GM12878 (cell line): Measurements from ENCODE around the gene AP2B1. TPM values are rescaled to one million over a fixed set of nuclear protein-coding genes. Genes with fewer than 3 reads are reported as not detected.

Experiments
- ATAC-seq: fragments of 200-7000 bp; cut with Tn5 transposase; 3 replicates; pipeline ENCODE4 v1.9.1; 2020; ENCODE audit warnings: mild to moderate bottlenecking, moderate library complexity
- BruUV-seq: library from RNA; stranded (reverse); fragments of 400-500 nt; replicated peaks from 2 replicates; lab custom pipeline; 2021; lab: Mats Ljungman, UMichigan
- CTCF ChIA-PET: fragments of 300-600 bp; sonication (Branson Sonifier 250); formaldehyde crosslinking; extraction: SDS; loops from one replicate; lab custom pipeline; 2021; ENCODE audit warnings: inconsistent platforms; lab: Yijun Ruan, JAX
- POLR2A ChIA-PET: fragments of 350-600 bp; formaldehyde crosslinking; extraction: SDS; loops from one replicate; lab custom pipeline; 2021; ENCODE audit warnings: inconsistent platforms; lab: Charles Lee
- RAD21 ChIA-PET: fragments of 300-600 bp; sonication (Branson Sonifier 250); formaldehyde crosslinking; loops from one replicate; lab custom pipeline; 2023; ENCODE audit warnings: antibody characterized with exemption; ENCODE audit not compliant: unreplicated experiment; lab: Charles Lee
- SMC1A ChIA-PET: fragments of 300-600 bp; sonication (Branson Sonifier 250); formaldehyde crosslinking; loops from one replicate; lab custom pipeline; 2023; ENCODE audit not compliant: unreplicated experiment, uncharacterized antibody; lab: Charles Lee
- DNase-seq: peaks from one replicate; pipeline ENCODE4 v3.0.0-alpha.2; 2011; ENCODE audit warnings: low read depth, low spot score
- FAIRE-seq: peaks from 3 replicates; lab custom pipeline; 2011; peaks lifted over from hg19 to GRCh38; lab: Jason Lieb, UNC
- H2AFZ ChIP-seq: 2 replicates; pipeline ENCODE4 v1.6.0; 2011; ENCODE audit warnings: low read depth, low read length, control low read depth; ENCODE audit not compliant: control insufficient read depth
- H3K27ac ChIP-seq: 2 replicates; pipeline ENCODE4 v1.5.1; 2011; ENCODE audit warnings: control low read depth; ENCODE audit not compliant: control insufficient read depth, insufficient read depth
- H3K27me3 ChIP-seq, 2 experiments: replicated peaks in 1 of 2; 2 replicates each; pipeline versions ENCODE4 v1.6.0 to v1.6.1; 2011; ENCODE audit warnings: low read length in 1 of 2; ENCODE audit not compliant: control insufficient read depth in 2 of 2, insufficient read depth in 2 of 2
- H3K36me3 ChIP-seq, 2 experiments: 2 replicates each; pipeline ENCODE4 v1.5.1; 2011; ENCODE audit warnings: low read length in 1 of 2; ENCODE audit not compliant: control insufficient read depth in 2 of 2, insufficient read depth in 2 of 2
- H3K4me1 ChIP-seq: 2 replicates; pipeline ENCODE4 v1.6.1; 2011; ENCODE audit warnings: mild to moderate bottlenecking, low read length, moderate library complexity, mixed read lengths; ENCODE audit not compliant: control insufficient read depth, insufficient read depth
- H3K4me2 ChIP-seq: 2 replicates; pipeline ENCODE4 v1.6.0; 2011; ENCODE audit warnings: control low read depth; ENCODE audit not compliant: control insufficient read depth, insufficient read depth
- H3K4me3 ChIP-seq: fragments of 200-600 bp; sonication (generic); 2 replicates; pipeline ENCODE4 v1.5.1; 2016
- H3K79me2 ChIP-seq: 2 replicates; pipeline ENCODE4 v1.6.0; 2011; ENCODE audit warnings: low read length; ENCODE audit not compliant: control insufficient read depth, insufficient read depth
- H3K9ac ChIP-seq: 2 replicates; pipeline ENCODE4 v1.8.0; 2011; ENCODE audit warnings: low read length, control low read depth, mixed read lengths; ENCODE audit not compliant: control insufficient read depth, insufficient read depth
- H3K9me3 ChIP-seq: replicated peaks from 3 replicates; pipeline ENCODE4 v1.5.1; 2011; ENCODE audit warnings: mild to moderate bottlenecking, low read length; ENCODE audit not compliant: control insufficient read depth, insufficient read depth
- H4K20me1 ChIP-seq: 2 replicates; pipeline ENCODE4 v1.6.0; 2011; ENCODE audit not compliant: control insufficient read depth, insufficient read depth
- CHD1 ChIP-seq: IDR thresholded peaks from 2 replicates; pipeline ENCODE4 v1.6.1; 2012; ENCODE audit warnings: low read depth, low read length, improper control_type of control experiment
- CREB1 ChIP-seq: IDR thresholded peaks from 2 replicates; pipeline ENCODE4 v1.6.1; 2012; ENCODE audit warnings: low read depth, mild to moderate bottlenecking, inconsistent platforms
- CTCF ChIP-seq, 3 experiments: IDR thresholded peaks in 2 of 3; conservative IDR thresholded peaks in 1 of 3; 2 replicates each; pipeline ENCODE4 v1.5.1; 2011; ENCODE audit warnings: low read depth in 3 of 3, low read length in 3 of 3, mild to moderate bottlenecking in 3 of 3, control low read depth in 2 of 3, moderate library complexity in 2 of 3, inconsistent platforms in 1 of 3, mixed read lengths in 1 of 3; ENCODE audit not compliant: control insufficient read depth in 2 of 3, insufficient read depth in 1 of 3; ENCODE audit errors: extremely low read depth in 1 of 3
- FOS ChIP-seq: IDR thresholded peaks from 3 replicates; pipeline ENCODE4 v1.6.1; 2011; ENCODE audit warnings: borderline replicate concordance; ENCODE audit not compliant: insufficient read length; ENCODE audit errors: extremely low read depth
- FOXM1 ChIP-seq: IDR thresholded peaks from 2 replicates; pipeline ENCODE4 v1.6.1; 2012; ENCODE audit warnings: low read depth, mild to moderate bottlenecking, inconsistent platforms, low read length, moderate library complexity
- JUNB ChIP-seq: IDR thresholded peaks from 2 replicates; pipeline ENCODE4 v1.6.1; 2016; ENCODE audit warnings: antibody characterized with exemption, mild to moderate bottlenecking
- NBN ChIP-seq: fragments of 450-650 bp; IDR thresholded peaks from 2 replicates; pipeline ENCODE4 v1.6.1; 2016
- RAD21 ChIP-seq: IDR thresholded peaks from 2 replicates; pipeline ENCODE4 v1.6.1; 2011; ENCODE audit warnings: mild to moderate bottlenecking, low read depth, low read length, moderate library complexity; ENCODE audit not compliant: insufficient read depth
- RELA ChIP-seq: fragments of 450-650 bp; IDR thresholded peaks from 2 replicates; pipeline ENCODE4 v1.8.0; 2014; ENCODE audit warnings: borderline replicate concordance; ENCODE audit not compliant: partially characterized antibody
- SMC3 ChIP-seq: IDR thresholded peaks from 2 replicates; pipeline ENCODE4 v1.6.1; 2011; ENCODE audit warnings: low read length, improper control_type of control experiment, borderline replicate concordance
- TAF1 ChIP-seq: IDR thresholded peaks from 2 replicates; pipeline ENCODE4 v1.6.1; 2011; ENCODE audit warnings: mild to moderate bottlenecking, low read depth, low read length, borderline replicate concordance
- TBL1XR1 ChIP-seq: IDR thresholded peaks from 2 replicates; pipeline ENCODE4 v1.6.1; 2012; ENCODE audit warnings: low read depth, low read length, improper control_type of control experiment
- USF2 ChIP-seq: IDR thresholded peaks from 2 replicates; pipeline ENCODE4 v1.6.1; 2011; ENCODE audit warnings: low read depth, low read length, improper control_type of control experiment, borderline replicate concordance
- WRNIP1 ChIP-seq: IDR thresholded peaks from 2 replicates; pipeline ENCODE4 v1.6.1; 2011; ENCODE audit warnings: low read depth, low read length, improper control_type of control experiment, borderline replicate concordance
- WGBS: methylation state at CpG from one replicate; pipeline ENCODE4 v1.1.6; 2016; ENCODE audit warnings: low lambda C conversion rate; ENCODE audit not compliant: insufficient replicate concordance, insufficient coverage; ENCODE audit errors: missing lambda C conversion rate; 5-methylcytosine and 5-hydroxymethylcytosine counted together
- in situ Hi-C: fragments of 300-500 bp; cut with MboI; formaldehyde crosslinking; loops from 9 replicates; pipeline ENCODE4 v1.14.3; 2018; ENCODE audit warnings: mixed read lengths
- intact Hi-C: fragments of 100-400 bp; cut with micrococcal nuclease; formaldehyde crosslinking; loops from one replicate; pipeline ENCODE4 v1.14.2; 2022; ENCODE audit not compliant: unreplicated experiment
- polyA plus RNA-seq, 11 experiments: library from polyadenylated mRNA; depleted of rRNA in 4 of 11; unstranded in 6 of 11; stranded (reverse) in 5 of 11; fragments of >200 nt; fragmentation: Nextera tagmentation in 4 of 11; fragmentation: Illumina TruSeq in 1 of 11; extraction: Ambion mirVana in 4 of 11; extraction: Trizol in 1 of 11; gene quantifications; 1 replicate in 1 of 11; 2 replicates in 10 of 11; pipeline versions ENCODE4 v1.2.1 to v1.2.3, GENCODE V29; 2011 to 2016; ENCODE audit warnings: inconsistent platforms in 2 of 11, missing spikeins in 2 of 11, low read depth in 1 of 11
- total RNA-seq, 4 experiments: library from RNA; depleted of rRNA in 3 of 4; stranded (reverse); fragments of >200 nt in 3 of 4; fragmentation: Illumina TruSeq in 1 of 4; extraction: Trizol in 1 of 4; gene quantifications; 2 replicates each; pipeline versions ENCODE4 v1.2.1 to v1.2.3, GENCODE V29; 2013 to 2021

Gene AP2B1
- total and polyA plus RNA-seq, 10 of the 15 experiments (the other 5 are each of a cell fraction or from before 2014, with no cell fraction given), result 18.6 to 112 (median 53.9) TPM

- ATAC-seq, result peak; percentile 68
- 2% methylated on average over 5 of the region's 5 CpGs for WGBS
- no peaks in the 10 kb centered on the region for H4K20me1 ChIP-seq
- RAD21 ChIA-PET, result interaction anchor here (0.6 to 1.4 kb wide), 4 partner anchors 10 to 937 kb away, joined by 3 to 5 read pairs (median 4); no protein-coding TSS in a partner anchor
- CTCF ChIA-PET, result interaction anchor here (0.6 to 2.8 kb wide), 4 partner anchors 53 to 242 kb away, joined by 3 to 14 read pairs (median 6); no protein-coding TSS in a partner anchor
- no peaks in the 10 kb centered on the region for H3K79me2 ChIP-seq
- FAIRE-seq, result no peak
- in situ Hi-C loops, result loop anchor here (5.0 kb wide), 1 partner anchor 47 kb away; no protein-coding TSS in a partner anchor
- POLR2A ChIA-PET, result interaction anchor here (0.6 to 1.5 kb wide), 3 partner anchors 13 to 116 kb away, joined by 3 to 6 read pairs (median 3); no protein-coding TSS in a partner anchor
- no peak overlapping the region for H3K4me3 ChIP-seq
- no peak overlapping the region for H3K4me2 ChIP-seq
- no peaks in the 10 kb centered on the region for H3K9me3 ChIP-seq
- H3K36me3 ChIP-seq, result no peaks in the 10 kb centered on the region; a peak in 1 of 4 replicates
- BruUV-seq, result no TSS peak
- SMC1A ChIA-PET, result interaction anchor here (1.0 kb wide), 1 partner anchor 13 kb away, joined by 3 read pairs; no protein-coding TSS in a partner anchor
- H3K27me3 ChIP-seq, result no peaks in the 10 kb centered on the region
- no peaks in the 10 kb centered on the region for H3K4me1 ChIP-seq
- no peak for TF ChIP-seq FOS
- no peak for TF ChIP-seq TAF1
- no peak for TF ChIP-seq RELA
- TF ChIP-seq CREB1, result 0 out of 2 replicates have a peak, but pooled peaks have one; percentile 12
- no peak for TF ChIP-seq CHD1
- TF ChIP-seq, all 136 proteins: peak for 1
- Histone ChIP-seq H2AFZ (no peak overlapping the region), H3K27ac (no peak overlapping the region), H3K9ac (no peak overlapping the region)
- DNase-seq, result no peak
- intact Hi-C loops, result loop anchor here (5.0 kb wide), 1 partner anchor 193 kb away; no protein-coding TSS in a partner anchor
These were observed 32.5 kb upstream of the AP2B1 start for GRCh38 chr17:35554668-35555067.

- Histone ChIP-seq H3K79me2 (no peaks in the 10 kb centered on the region), H3K9me3 (no peaks in the 10 kb centered on the region), H4K20me1 (no peaks in the 10 kb centered on the region), H3K4me1 (no peaks in the 10 kb centered on the region), H3K27me3 (no peaks in the 10 kb centered on the region), H2AFZ (no peak overlapping the region), H3K4me3 (no peak overlapping the region), H3K4me2 (no peak overlapping the region), H3K9ac (no peak overlapping the region), H3K27ac (no peak overlapping the region), H3K36me3 (no peaks in the 10 kb centered on the region; a peak in 1 of 4 replicates)
- ChIA-PET CTCF (interaction anchor here (0.6 to 2.8 kb wide), 6 partner anchors 10 to 208 kb away, joined by 3 to 14 read pairs (median 3); partner anchors contain the start of gene PEX12), SMC1A (no interaction called here), RAD21 (interaction anchor here (0.6 to 1.3 kb wide), 3 partner anchors 22 to 265 kb away, joined by 3 read pairs; no protein-coding TSS in a partner anchor), POLR2A (no interaction called here)
- TF ChIP-seq RAD21, result peak; percentile 44; the same call in 1 of the 2 replicates
- TF ChIP-seq USF2, result no peak
- TF ChIP-seq WRNIP1, result no peak
- no peak for TF ChIP-seq TBL1XR1
- peak; percentile 7; the same call in 1 of the 2 replicates for TF ChIP-seq SMC3
- TF ChIP-seq CTCF (IDR thresholded peaks at IDR 0.05 in 2 of 3, conservative IDR thresholded peaks at IDR 0.05 in 1 of 3; ENCODE audit: control insufficient read depth in 2 of 3, extremely low read depth in 1 of 3, insufficient read depth in 1 of 3, low read depth in 3 of 3, low read length in 3 of 3), result peak; percentile 22 to 36 (median 25); a peak in 4 of 6 replicates
- TF ChIP-seq NBN, result no peak
- TF ChIP-seq JUNB, result no peak
- TF ChIP-seq FOXM1, result no peak
- no TSS peak for BruUV-seq
- intact Hi-C loops (loop anchor here (5.0 kb wide), 1 partner anchor 192 kb away; no protein-coding TSS in a partner anchor), in situ Hi-C loops (loop anchor here (5.0 kb wide), 1 partner anchor 48 kb away; no protein-coding TSS in a partner anchor)
- whole genome bisulfite sequencing, result 69% methylated on average over 5 of the region's 5 CpGs
- ATAC-seq (peak; percentile 49; the same call in 2 of the 3 replicates), FAIRE-seq (no peak), DNase-seq (no peak)
These were observed 31.4 kb upstream of the AP2B1 start for GRCh38 chr17:35555691-35556090.
